EH (cell line): Measurements from ENCODE around the gene GLMN.
"Not testable (repeated sequence)": the region's sequence is repeated elsewhere in the genome, so short reads cannot be mapped to it uniquely, and the experiment has no call there.

Experiments
- DNase-seq: peaks from one replicate; pipeline ENCODE4 v3.0.0-alpha.2; 2015; ENCODE audit warnings: low read depth

Gene GLMN

GRCh38 chr1:92298213-92298572 lies 594 bp downstream of the GLMN start:
- DNase-seq = no peak

- DNase-seq = peak; percentile 67
Observed at GRCh38 chr1:92291372-92291999, 7.3 kb downstream of the GLMN start.

GRCh38 chr1:92281411-92281810 lies 17.4 kb downstream of the GLMN start:
- DNase-seq = not testable (repeated sequence)

GRCh38 chr1:92279781-92280180 lies 19.0 kb downstream of the GLMN start:
- DNase-seq = not testable (repeated sequence)

- peak; percentile 81 for DNase-seq
Observed at GRCh38 chr1:92277105-92277723, 21.6 kb downstream of the GLMN start.

GRCh38 chr1:92276082-92276481 lies 22.7 kb downstream of the GLMN start:
- DNase-seq = no peak

GRCh38 chr1:92274939-92275338 lies 23.8 kb downstream of the GLMN start:
- DNase-seq = peak; percentile 32

- no peak for DNase-seq
Observed at GRCh38 chr1:92273039-92273438, 25.7 kb downstream of the GLMN start.

GRCh38 chr1:92262516-92262915 lies 36.3 kb downstream of the GLMN start:
- DNase-seq = no peak

GRCh38 chr1:92259350-92259749 lies 39.4 kb downstream of the GLMN start:
- DNase-seq = no peak

- not testable (repeated sequence) for DNase-seq
Observed at GRCh38 chr1:92254714-92255113, 44.1 kb downstream of the GLMN start.

GRCh38 chr1:92244376-92244775 lies 54.4 kb downstream of the GLMN start:
- peak; percentile 3 for DNase-seq

GRCh38 chr1:92240034-92240433 lies 58.8 kb downstream of the GLMN start:
- DNase-seq = peak; percentile 1

- DNase-seq = no peak
Observed at GRCh38 chr1:92230736-92231135, 68.1 kb downstream of the GLMN start.

GRCh38 chr1:92228401-92228800 lies 70.4 kb downstream of the GLMN start:
- no peak for DNase-seq

GRCh38 chr1:92219028-92219427 lies 79.8 kb downstream of the GLMN start:
- DNase-seq = no peak

GRCh38 chr1:92218559-92218958 lies 80.2 kb downstream of the GLMN start:
- DNase-seq = no peak

GRCh38 chr1:92217721-92218120 lies 81.1 kb downstream of the GLMN start, which contains the start of gene C1orf146:
TSS of gene C1orf146 (plus strand) at chr1:92217915. CDS start at chr1:92231421, 13,506 bp downstream.
- no peak for DNase-seq

- peak; percentile 59 for DNase-seq
Observed at GRCh38 chr1:92211166-92211565, 87.6 kb downstream of the GLMN start.

GRCh38 chr1:92210701-92211100 lies 88.1 kb downstream of the GLMN start:
- peak; percentile 5 for DNase-seq

- DNase-seq = no peak
Observed at GRCh38 chr1:92203105-92203504, 95.7 kb downstream of the GLMN start.

- DNase-seq = no peak
Observed at GRCh38 chr1:92201973-92202372, 96.8 kb downstream of the GLMN start.
